H54 (cell line): ENCODE results near the gene NDST4.
"Not testable (repeated sequence)": the region's sequence is repeated elsewhere in the genome, so short reads cannot be mapped to it uniquely, and the experiment has no call there.

Experiments
- DNase-seq: peaks from one replicate; pipeline ENCODE4 v3.0.0; 2011; ENCODE audit warnings: low spot score, mixed read lengths; ENCODE audit not compliant: insufficient read length
- FAIRE-seq: peaks from 3 replicates; lab custom pipeline; 2011; peaks lifted over from hg19 to GRCh38; lab: Jason Lieb, UNC
- POLR2A ChIP-seq: IDR thresholded peaks from 2 replicates; pipeline ENCODE4 v1.6.1; 2011; ENCODE audit warnings: low read depth, mild to moderate bottlenecking, low read length

The NDST4 gene

DNA sequence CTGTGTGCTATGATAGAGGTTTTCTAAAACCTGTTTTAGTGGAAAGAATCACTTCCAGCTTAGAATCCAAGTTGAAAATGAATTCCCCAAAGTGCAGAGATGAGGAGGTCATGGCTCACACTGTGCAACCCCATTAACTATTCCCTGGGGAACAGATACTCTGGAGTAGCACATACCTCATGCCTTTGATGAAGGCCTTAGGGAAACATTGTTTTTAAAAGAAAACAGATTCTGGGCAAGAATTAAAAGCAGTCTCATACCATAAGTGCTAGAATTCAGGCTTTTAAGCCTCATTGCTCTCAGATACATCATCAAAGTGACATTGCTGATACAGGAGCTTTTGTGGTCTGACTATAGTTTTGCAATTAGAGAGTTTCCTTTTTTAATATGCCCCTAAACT is 115.1 kb downstream of the NDST4 start:
- TF ChIP-seq POLR2A = no peak
- DNase-seq = no peak
- no peak for FAIRE-seq

DNA sequence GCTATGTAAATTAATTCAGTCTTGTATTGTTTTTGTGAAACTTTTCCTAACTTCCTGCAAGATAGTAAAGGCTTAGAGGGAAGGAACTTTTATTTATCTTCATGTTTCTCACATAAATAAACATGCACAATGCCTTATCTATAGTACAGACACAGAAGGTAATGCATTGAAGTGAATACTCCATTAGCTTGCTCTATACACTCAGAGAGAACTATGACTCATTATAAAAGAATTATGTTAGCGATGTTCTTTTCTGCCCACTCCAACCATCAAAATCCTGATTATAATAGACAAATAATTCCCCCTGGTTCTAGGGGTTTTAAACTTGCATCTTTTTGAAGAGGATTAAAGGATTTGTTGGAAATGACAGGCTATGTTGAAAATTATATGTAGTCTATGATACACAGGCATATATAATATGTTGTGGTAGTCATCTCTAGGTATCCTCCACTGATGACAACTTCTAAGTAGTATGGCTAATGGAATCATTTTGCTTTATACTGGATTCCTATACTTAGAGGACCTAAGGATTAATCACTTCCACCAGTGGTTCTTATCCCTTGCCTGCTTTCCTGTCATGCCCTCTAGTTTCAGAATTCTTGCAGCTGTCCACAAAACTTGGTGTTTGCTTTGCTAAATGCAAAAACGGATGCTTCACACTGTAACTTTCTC is 115.7 kb downstream of the NDST4 start:
- FAIRE-seq (no peak), DNase-seq (no peak)
- TF ChIP-seq POLR2A = no peak

DNA sequence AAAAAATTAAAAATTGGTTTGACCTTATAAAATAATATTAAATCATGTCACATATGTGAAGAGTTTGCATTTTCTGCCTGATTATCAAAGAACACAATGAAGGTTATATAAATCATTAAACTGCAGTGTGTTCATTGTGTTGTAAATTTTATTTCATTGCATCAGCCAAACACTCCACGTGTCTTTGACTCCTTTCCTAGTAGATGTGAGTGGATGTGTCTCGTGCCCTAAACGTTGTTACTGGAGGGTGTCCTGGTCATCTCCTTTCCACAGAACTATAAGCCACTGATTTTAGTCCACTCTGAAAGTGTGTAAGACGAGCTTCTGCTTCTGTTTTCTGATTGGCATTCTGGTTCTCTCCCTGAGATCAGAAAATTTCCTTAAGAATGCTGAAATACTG is 127.3 kb downstream of the NDST4 start:
- no peak for FAIRE-seq
- DNase-seq = no peak
- no peak for TF ChIP-seq POLR2A

DNA sequence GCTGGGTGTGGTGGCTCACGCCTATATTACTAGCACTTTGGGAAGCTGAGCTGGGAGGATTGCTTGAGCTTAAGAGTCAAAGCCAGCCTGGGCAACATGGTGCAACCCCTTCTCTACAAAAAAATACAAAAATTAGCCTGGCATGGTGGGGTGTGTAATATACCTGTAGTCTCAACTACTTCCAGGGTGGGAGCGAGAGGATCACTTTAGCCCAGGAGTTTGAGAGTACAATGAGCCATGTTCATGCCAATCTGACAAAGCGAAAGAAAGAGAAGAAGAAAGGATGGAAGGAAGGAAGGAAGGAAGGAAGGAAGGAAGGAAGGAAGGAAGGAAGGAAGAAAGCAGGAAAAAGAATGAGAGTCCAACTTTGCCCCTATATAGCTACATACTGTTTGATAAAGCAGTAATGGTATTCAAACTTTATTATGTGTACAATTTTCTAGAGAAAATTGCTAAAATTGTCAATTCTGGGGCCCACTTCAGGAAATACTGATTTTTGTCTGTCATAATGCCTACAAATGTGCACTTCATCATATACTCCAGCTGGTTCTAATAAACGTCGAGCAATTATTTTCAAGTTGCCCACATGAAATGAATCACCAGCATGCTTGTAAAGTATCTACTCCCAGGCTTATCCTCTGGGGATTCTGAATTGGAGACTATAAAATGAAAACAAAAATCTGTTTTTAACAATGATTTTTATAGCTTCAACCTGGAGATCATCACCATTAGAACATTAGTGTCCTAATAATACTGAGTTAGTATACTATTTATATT is 132.3 kb downstream of the NDST4 start:
- FAIRE-seq (no peak), DNase-seq (no peak)
- TF ChIP-seq POLR2A = no peak

DNA sequence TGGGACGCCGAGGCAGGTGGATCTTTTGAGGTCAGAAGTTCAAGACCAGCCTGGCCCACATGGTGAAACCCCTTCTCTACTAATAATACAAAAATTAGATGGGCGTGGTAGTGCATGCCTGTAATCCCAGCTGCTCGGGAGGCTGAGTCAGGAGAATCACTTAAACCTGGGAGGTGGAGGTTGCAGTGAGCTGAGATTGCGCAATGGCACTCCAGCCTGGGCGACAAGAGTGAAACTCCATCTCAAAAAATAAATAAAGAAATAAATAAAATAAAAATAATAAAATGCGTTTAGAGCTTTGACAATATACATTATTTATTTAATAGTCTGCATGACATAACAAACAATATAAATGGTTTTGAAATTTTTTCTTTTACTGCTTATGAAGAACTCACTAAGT is 133.0 kb downstream of the NDST4 start:
- not testable (repeated sequence) for DNase-seq, FAIRE-seq

DNA sequence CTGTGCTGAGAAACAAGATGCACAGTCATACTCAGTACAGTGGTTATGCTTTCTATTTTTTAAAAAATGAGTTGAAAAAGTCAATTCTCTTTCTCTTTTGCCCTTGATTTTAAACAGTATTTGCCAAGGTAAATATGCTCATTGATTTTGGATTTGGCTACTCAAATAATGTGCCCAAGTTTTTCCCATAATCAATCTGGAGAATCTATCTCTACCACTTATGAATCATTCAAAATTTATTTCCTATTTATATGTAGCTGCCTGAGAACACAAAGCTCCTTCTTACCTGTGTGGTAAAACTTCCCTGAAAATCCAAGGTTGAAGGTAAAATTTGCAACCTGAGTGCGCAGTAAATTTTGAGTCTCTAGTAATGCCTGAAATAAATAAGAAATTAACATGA is 136.5 kb downstream of the NDST4 start:
- TF ChIP-seq POLR2A = no peak
- no peak for DNase-seq
- FAIRE-seq = no peak

DNA sequence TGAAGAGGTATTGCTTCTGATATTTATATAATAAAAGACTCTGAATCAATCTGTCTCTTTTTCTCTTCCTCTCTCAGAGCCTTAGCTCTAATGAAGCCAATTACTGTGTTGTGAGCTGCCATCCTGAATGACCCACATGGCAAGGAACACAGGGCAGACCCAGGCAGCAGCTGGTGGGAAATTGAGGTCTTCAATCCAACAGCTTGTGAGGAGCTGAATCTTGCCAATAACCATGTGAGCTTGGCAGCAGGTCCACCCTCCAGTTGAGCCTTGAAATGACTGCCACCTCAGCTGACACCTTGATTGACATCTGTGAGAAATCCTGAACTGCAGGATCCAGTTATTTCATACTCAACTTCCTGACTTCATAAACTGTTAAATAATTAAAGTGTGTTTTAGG is 149.4 kb downstream of the NDST4 start:
- TF ChIP-seq POLR2A = no peak
- FAIRE-seq = no peak
- no peak for DNase-seq

DNA sequence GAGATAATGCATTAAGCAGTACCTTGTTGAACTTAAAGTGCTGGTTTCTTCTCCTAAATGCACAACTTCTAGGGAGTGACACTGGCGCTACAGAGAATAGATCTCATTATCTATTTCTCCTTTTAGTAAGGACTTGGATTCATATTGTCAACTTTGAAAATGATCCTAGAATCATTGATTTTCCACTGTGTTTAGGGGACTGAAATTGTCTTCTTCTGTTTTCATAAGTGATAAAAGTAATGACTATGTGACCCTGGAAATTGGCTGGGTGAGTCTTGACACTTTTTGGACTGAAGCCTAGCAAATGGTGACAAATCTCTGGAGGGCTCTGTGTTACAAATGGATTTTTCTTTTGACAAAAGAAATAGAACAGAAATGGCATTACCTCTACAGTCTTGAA is 167.8 kb downstream of the NDST4 start:
- no peak for FAIRE-seq
- no peak for TF ChIP-seq POLR2A
- DNase-seq = no peak

DNA sequence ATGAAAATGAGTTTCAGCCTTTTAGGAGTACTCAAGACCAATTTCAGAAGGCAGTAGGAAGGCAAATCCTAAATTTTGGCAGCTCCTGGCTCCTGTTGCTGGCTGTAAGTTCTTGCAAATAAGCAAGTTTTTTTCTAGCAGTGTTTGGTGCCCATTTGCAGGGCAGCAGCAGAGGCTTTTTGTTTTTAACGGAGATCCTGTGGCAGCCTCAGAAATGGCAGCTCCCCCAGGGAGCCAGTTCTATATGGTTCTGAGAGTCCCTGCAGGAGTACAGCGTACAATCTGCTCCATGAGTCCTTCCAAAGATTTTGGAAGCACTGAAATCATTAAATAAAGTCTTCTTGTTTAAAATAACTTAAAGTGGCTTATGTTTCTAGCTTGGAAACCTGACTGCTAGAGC is 171.9 kb downstream of the NDST4 start:
- no peak for DNase-seq
- no peak for FAIRE-seq
- TF ChIP-seq POLR2A = no peak

DNA sequence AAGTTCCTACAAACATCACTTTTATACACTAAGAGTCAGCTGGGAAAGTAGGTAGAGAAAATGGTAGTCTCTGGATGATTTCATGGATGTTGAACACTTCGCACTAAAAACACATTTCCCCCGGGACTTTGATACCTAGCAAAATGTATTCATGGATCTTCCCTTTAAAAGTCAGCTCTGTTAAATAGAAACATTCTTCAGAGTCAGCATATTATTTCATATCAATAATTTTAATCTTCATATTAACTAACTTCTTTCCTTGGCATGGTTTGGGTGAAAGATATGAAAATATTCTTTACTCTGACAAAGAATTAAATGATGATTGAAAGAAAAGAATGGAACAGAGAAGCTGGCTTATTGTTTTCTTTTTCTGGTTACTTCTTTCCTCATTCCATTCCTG is 185.5 kb downstream of the NDST4 start:
- no peak for DNase-seq
- no peak for TF ChIP-seq POLR2A
- no peak for FAIRE-seq

DNA sequence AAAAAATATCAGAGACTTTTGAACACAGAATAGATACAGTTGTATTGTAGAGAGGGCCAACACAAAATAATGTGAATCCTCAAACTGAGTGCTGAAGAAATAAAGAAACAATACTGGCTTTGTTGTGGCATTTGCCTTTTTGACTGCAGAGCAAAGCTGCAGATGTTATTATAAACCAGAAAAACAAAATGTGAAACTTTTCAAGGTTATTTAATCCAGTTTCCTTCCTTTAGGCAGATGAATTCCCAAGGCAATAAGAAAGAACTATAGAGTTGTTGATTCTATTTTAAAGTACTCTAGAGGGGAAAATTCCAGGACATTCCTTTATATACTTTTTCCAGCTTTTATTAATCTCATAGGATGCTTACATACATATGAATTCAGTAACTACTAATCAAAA is 186.8 kb downstream of the NDST4 start:
- DNase-seq = no peak
- no peak for TF ChIP-seq POLR2A
- no peak for FAIRE-seq

DNA sequence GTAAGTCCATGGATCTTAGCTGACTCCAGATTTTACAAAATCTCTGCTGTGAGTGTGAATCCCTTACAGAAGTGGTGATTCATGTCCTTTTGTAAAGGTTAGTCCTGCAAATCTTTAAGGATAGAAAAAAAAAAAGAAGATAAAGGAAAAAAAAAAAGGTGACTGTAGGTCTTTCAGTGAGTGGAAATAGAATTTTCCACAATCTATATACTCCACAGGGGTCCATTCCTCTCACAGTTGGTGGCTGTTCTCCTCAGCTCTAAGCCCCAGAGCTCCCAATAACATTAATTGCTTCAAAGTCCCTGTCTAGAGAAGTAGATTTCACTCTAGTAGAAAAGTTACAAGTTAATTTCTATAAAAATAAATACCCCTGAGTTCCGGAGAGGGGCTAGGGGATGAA is 189.1 kb downstream of the NDST4 start:
- no peak for DNase-seq
- no peak for FAIRE-seq
- no peak for TF ChIP-seq POLR2A

DNA sequence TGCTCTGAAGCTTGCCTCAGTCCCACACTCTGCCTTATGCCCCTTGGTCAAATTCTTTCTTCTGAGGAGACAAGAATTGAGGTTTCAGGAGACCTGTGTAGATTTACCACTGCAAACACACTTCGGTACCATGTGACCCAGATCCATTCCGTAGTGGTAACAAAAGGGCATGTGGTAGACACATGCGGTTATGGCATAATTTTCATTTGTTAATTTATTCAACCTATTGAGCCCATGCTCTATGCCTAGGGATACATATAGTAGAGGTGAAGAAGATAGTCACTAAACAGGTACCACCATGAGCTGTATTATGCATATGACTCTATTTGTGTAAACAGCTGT is 190.9 kb downstream of the NDST4 start:
- no peak for FAIRE-seq
- no peak for TF ChIP-seq POLR2A
- DNase-seq = no peak

DNA sequence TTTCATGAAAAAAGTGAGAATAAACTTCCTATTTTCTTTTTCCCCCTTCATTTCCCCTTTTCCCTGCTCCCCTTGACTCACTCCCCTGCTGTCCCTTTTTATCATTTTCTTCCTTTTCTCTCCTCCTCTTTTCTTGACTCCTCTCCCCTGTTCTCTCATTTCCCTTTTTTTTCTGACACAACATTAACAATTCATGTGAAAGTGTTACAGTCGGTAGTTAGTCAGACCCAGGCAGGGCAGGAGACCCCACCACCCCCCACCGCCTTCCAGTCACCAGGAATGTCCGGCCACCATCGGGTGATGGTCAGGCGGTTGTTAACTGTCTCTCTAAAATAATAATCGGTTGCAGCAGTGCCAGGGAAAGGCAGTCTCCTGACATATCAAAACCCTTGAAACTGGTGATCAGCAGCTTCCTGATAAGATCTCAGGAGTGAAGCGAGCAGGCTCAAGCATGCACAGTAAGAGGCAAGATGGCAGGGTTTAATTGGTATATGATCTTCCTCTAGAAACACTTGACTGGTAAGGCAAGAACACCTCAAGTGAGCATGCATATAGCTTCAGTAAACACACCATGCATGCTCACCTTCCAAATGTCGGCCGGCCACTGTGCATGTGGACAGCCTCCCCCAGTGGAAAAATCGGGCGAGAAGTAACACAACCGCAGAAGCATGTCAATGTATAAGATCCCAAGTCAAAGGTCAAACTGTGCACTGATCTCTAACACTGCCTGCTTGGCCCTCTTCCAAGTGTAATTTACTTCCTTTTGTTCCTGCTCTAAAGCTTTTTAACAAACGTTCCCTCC is 191.4 kb downstream of the NDST4 start:
- TF ChIP-seq POLR2A = no peak
- DNase-seq (no peak), FAIRE-seq (no peak)
